Camera-type eye (tissue), 1 donor: ENCODE measurements around the gene IGSF5. TPM values are rescaled to one million over a fixed set of nuclear protein-coding genes. Genes with fewer than 3 reads are reported as not detected.

Experiments
- total RNA-seq: library from RNA; depleted of rRNA; stranded (reverse); fragments of >200 nt; gene quantifications from one replicate; pipeline ENCODE4 v1.2.3, GENCODE V29; 2014

Gene IGSF5
- 1.4 TPM for total RNA-seq

DNA sequence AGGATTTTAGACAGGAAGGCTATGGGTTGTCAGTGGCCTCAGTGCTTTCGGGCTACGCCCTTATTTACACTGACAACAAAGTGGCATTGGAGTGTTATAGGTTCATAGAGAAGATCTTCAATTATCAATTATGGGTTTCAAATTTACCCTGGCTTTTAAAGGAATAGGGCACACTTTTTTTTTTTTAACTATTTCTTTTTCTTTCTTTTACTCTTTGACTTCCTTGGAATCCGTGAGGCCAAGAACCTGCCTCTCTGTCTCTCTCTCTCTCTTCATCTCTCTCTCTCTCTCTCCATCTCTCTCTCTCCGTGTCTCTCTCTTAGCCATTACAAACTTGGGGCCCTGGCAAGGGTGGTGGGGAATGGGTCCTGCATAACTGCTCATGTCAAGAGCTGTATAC is at the start of gene IGSF5:
TSS of gene IGSF5 (plus strand) at position 301 of the 400 bp plus-strand sequence. CDS start 327 bp downstream, outside the sequence.

Other genes with a start within 250 kb of the IGSF5 start
- gene B3GALT5, start 132.2 kb upstream of the IGSF5 start, total RNA-seq, result 7.9 TPM
- gene PCP4, start 122.3 kb downstream of the IGSF5 start, total RNA-seq, result 47.6 TPM